Transverse colon (tissue), 3 donors: Measurements from ENCODE around the gene CORO2A.

Experiments
- EP300 ChIP-seq: sonication (generic); formaldehyde crosslinking; IDR thresholded peaks from one replicate; pipeline ENCODE4 v1.6.1; 2017; ENCODE audit warnings: antibody characterized with exemption, low read depth
- POLR2A ChIP-seq: fragments of 450-650 bp; IDR thresholded peaks from one replicate; pipeline ENCODE4 v1.6.1; 2016; ENCODE audit warnings: antibody characterized with exemption, mild to moderate bottlenecking, moderate library complexity
- TF ChIP-seq, protein P1 (sequence below), 5 experiments: fragments of 200-600 bp in 3 of 5; fragments of 450-650 bp in 2 of 5; sonication (generic) in 3 of 5; IDR thresholded peaks; 1 replicate in 2 of 5; 2 replicates in 3 of 5; pipeline ENCODE4 v1.5.1; 2016 to 2017; ENCODE audit warnings: antibody characterized with exemption in 5 of 5, inconsistent platforms in 3 of 5, mild to moderate bottlenecking in 2 of 5, moderate library complexity in 1 of 5

DNA sequence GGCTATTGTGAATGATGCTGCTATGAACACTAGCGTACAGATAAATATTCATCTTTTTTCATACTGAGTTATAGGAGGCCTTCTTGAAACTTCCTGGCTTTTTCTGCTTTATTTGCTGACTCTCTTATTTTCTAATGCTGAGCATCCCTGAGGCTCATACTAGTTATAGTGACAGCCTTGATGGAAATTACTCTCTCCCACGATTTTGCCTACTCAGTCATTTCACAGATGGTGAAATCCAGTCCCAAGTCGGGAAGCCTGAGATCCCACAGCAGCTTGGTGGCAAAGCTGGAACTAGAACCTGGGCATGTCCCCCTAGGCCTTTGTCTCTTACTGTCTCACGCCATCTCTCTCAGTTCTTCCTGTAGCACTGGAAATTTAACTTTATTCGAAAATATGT, 113.5 kb downstream of the CORO2A start:
- no peak for TF ChIP-seq POLR2A
- TF ChIP-seq, protein P1, sequence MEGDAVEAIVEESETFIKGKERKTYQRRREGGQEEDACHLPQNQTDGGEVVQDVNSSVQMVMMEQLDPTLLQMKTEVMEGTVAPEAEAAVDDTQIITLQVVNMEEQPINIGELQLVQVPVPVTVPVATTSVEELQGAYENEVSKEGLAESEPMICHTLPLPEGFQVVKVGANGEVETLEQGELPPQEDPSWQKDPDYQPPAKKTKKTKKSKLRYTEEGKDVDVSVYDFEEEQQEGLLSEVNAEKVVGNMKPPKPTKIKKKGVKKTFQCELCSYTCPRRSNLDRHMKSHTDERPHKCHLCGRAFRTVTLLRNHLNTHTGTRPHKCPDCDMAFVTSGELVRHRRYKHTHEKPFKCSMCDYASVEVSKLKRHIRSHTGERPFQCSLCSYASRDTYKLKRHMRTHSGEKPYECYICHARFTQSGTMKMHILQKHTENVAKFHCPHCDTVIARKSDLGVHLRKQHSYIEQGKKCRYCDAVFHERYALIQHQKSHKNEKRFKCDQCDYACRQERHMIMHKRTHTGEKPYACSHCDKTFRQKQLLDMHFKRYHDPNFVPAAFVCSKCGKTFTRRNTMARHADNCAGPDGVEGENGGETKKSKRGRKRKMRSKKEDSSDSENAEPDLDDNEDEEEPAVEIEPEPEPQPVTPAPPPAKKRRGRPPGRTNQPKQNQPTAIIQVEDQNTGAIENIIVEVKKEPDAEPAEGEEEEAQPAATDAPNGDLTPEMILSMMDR (IDR thresholded peaks at IDR 0.05): no peak
- TF ChIP-seq EP300: no peak
